H9 (cell line): ENCODE measurements around the gene PLXNC1. TPM values are rescaled to one million over a fixed set of nuclear protein-coding genes. Genes with fewer than 3 reads are reported as not detected.
A peak's percentile ranks its signal among the peaks of the same experiment; 100 is the strongest.

Source experiments
- DNase-seq: peaks from one replicate; pipeline ENCODE4 v3.0.0-alpha.2; 2017
- H2AFZ ChIP-seq: one replicate; pipeline ENCODE4 v1.6.1; 2013; ENCODE audit warnings: mild to moderate bottlenecking, low read length, control low read depth, moderate library complexity
- H2AK5ac ChIP-seq: 2 replicates; pipeline ENCODE4 v1.6.1; 2013; ENCODE audit warnings: low read length, control low read depth, mixed read lengths; ENCODE audit not compliant: insufficient read length
- H2BK120ac ChIP-seq: one replicate; pipeline ENCODE4 v1.6.1; 2013; ENCODE audit warnings: low read depth, mild to moderate bottlenecking, low read length, control low read depth, inconsistent platforms; ENCODE audit not compliant: poor library complexity, severe bottlenecking
- H2BK12ac ChIP-seq: 2 replicates; pipeline ENCODE4 v1.6.1; 2013; ENCODE audit warnings: low read length, control low read depth, mixed read lengths, low read depth; ENCODE audit not compliant: insufficient read length
- H2BK15ac ChIP-seq: 2 replicates; pipeline ENCODE4 v1.6.1; 2013; ENCODE audit warnings: low read depth, low read length, control low read depth
- H2BK20ac ChIP-seq: one replicate; pipeline ENCODE4 v1.6.1; 2013; ENCODE audit warnings: low read depth, mild to moderate bottlenecking, low read length, control low read depth, inconsistent platforms; ENCODE audit not compliant: poor library complexity, severe bottlenecking
- H2BK5ac ChIP-seq: 2 replicates; pipeline ENCODE4 v1.6.1; 2013; ENCODE audit warnings: low read length, control low read depth, mixed read lengths; ENCODE audit not compliant: insufficient read length
- H3K14ac ChIP-seq: 2 replicates; pipeline ENCODE4 v1.6.1; 2013; ENCODE audit warnings: low read length, control low read depth; ENCODE audit not compliant: insufficient read depth
- H3K18ac ChIP-seq: 2 replicates; pipeline ENCODE4 v1.6.1; 2013; ENCODE audit warnings: low read depth, mild to moderate bottlenecking, mixed read lengths, low read length, control low read depth; ENCODE audit not compliant: insufficient read length
- H3K23ac ChIP-seq: 2 replicates; pipeline ENCODE4 v1.6.1; 2013; ENCODE audit warnings: low read length, control low read depth, mixed read lengths, low read depth; ENCODE audit not compliant: insufficient read length
- H3K23me2 ChIP-seq: 2 replicates; pipeline ENCODE4 v1.6.1; 2013; ENCODE audit warnings: low read depth, mild to moderate bottlenecking, mixed read lengths, low read length, control low read depth; ENCODE audit not compliant: insufficient read length, poor library complexity, severe bottlenecking
- H3K27ac ChIP-seq: 2 replicates; pipeline ENCODE4 v1.5.1; 2013; ENCODE audit warnings: low read length, control low read depth, mixed read lengths, low read depth; ENCODE audit not compliant: insufficient read length
- H3K27me3 ChIP-seq: 2 replicates; pipeline ENCODE4 v1.6.1; 2013; ENCODE audit warnings: low read length, control low read depth, inconsistent platforms; ENCODE audit not compliant: insufficient read depth
- H3K4ac ChIP-seq: 2 replicates; pipeline ENCODE4 v1.6.1; 2013; ENCODE audit warnings: low read depth, mild to moderate bottlenecking, control low read depth, inconsistent platforms, low read length, moderate library complexity
- H3K4me1 ChIP-seq: 2 replicates; pipeline ENCODE4 v1.6.1; 2013; ENCODE audit warnings: low read length, control low read depth, inconsistent platforms; ENCODE audit not compliant: insufficient read depth
- H3K4me2 ChIP-seq: 2 replicates; pipeline ENCODE4 v1.6.1; 2013; ENCODE audit warnings: low read length, control low read depth, mixed read lengths; ENCODE audit not compliant: insufficient read length, insufficient read depth
- H3K56ac ChIP-seq: 2 replicates; pipeline ENCODE4 v1.6.1; 2013; ENCODE audit warnings: low read depth, mild to moderate bottlenecking, mixed read lengths, low read length, control low read depth; ENCODE audit not compliant: insufficient read length
- H3K79me1 ChIP-seq: 2 replicates; pipeline ENCODE4 v1.6.1; 2013; ENCODE audit warnings: low read depth, mild to moderate bottlenecking, moderate library complexity, low read length, control low read depth, inconsistent platforms; ENCODE audit not compliant: insufficient read depth, poor library complexity, severe bottlenecking
- H3K79me2 ChIP-seq: 2 replicates; pipeline ENCODE4 v1.6.1; 2013; ENCODE audit warnings: low read length, control low read depth, inconsistent platforms; ENCODE audit not compliant: insufficient read depth
- H3K9ac ChIP-seq: 2 replicates; pipeline ENCODE4 v1.6.1; 2013; ENCODE audit warnings: low read length, control low read depth, mixed read lengths; ENCODE audit not compliant: insufficient read length; ENCODE audit errors: extremely low read depth
- H3K9me3 ChIP-seq: one replicate; pipeline ENCODE4 v1.6.1; 2013; ENCODE audit warnings: low read depth, low read length, inconsistent platforms; ENCODE audit not compliant: control insufficient read depth
- H3T11ph ChIP-seq: one replicate; pipeline ENCODE4 v1.6.1; 2013; ENCODE audit warnings: mild to moderate bottlenecking, low read length, control low read depth, inconsistent platforms
- H4K20me1 ChIP-seq: one replicate; pipeline ENCODE4 v1.6.1; 2013; ENCODE audit not compliant: control insufficient read depth, insufficient read length, insufficient read depth
- H4K5ac ChIP-seq: 2 replicates; pipeline ENCODE4 v1.6.1; 2013; ENCODE audit warnings: low read depth, mild to moderate bottlenecking, mixed read lengths, low read length, control low read depth; ENCODE audit not compliant: insufficient read length
- H4K8ac ChIP-seq: replicated peaks from 2 replicates; pipeline ENCODE4 v1.6.1; 2013; ENCODE audit warnings: low read length, control low read depth, mixed read lengths, low read depth; ENCODE audit not compliant: insufficient read length
- H4K91ac ChIP-seq: 2 replicates; pipeline ENCODE4 v1.6.1; 2013; ENCODE audit warnings: low read depth, mild to moderate bottlenecking, moderate library complexity, mixed read lengths, low read length, control low read depth; ENCODE audit not compliant: insufficient read length
- H3K27ac Mint-ChIP-seq, 3 experiments: 2 replicates in 2 of 3; 3 replicates in 1 of 3; pipeline ENCODE4 v1.8.0; 2020 to 2021; ENCODE audit warnings: mixed read lengths in 3 of 3, mild to moderate bottlenecking in 1 of 3, moderate library complexity in 1 of 3
- H3K27me3 Mint-ChIP-seq: 2 replicates; pipeline ENCODE4 v1.8.0; 2021; ENCODE audit warnings: low read depth, mild to moderate bottlenecking, moderate library complexity, mixed read lengths
- H3K36me3 Mint-ChIP-seq, 3 experiments: 2 replicates in 2 of 3; 3 replicates in 1 of 3; pipeline ENCODE4 v1.8.0; 2020 to 2021; ENCODE audit warnings: low read depth in 3 of 3, mixed read lengths in 3 of 3; ENCODE audit not compliant: insufficient read depth in 1 of 3
- H3K4me1 Mint-ChIP-seq, 2 experiments: 2 replicates each; pipeline ENCODE4 v1.8.0; 2020; ENCODE audit warnings: mixed read lengths in 2 of 2
- H3K4me3 Mint-ChIP-seq, 2 experiments: 2 replicates in 1 of 2; 3 replicates in 1 of 2; pipeline ENCODE4 v1.8.0; 2020 to 2021; ENCODE audit warnings: mild to moderate bottlenecking in 2 of 2, mixed read lengths in 2 of 2, moderate library complexity in 1 of 2
- H3K9me3 Mint-ChIP-seq, 2 experiments: 2 replicates in 1 of 2; 3 replicates in 1 of 2; pipeline ENCODE4 v1.8.0; 2020; ENCODE audit warnings: mild to moderate bottlenecking in 2 of 2, mixed read lengths in 2 of 2, moderate library complexity in 1 of 2
- CTCF ChIP-seq: fragments of 200-600 bp; sonication (generic); conservative IDR thresholded peaks from 3 replicates; pipeline ENCODE4 v1.8.0; 2021; ENCODE audit warnings: antibody characterized with exemption, mild to moderate bottlenecking
- WGBS: extraction: QIAGEN DNeasy Blood & Tissue Kit; methylation state at CpG from one replicate; pipeline ENCODE4 v1.1.7; 2013; ENCODE audit warnings: missing lambda C conversion rate, low lambda C conversion rate, mixed read lengths; ENCODE audit not compliant: insufficient read length; ENCODE audit errors: extremely low coverage; 5-methylcytosine and 5-hydroxymethylcytosine counted together
- total RNA-seq: library from RNA; stranded (reverse); gene quantifications from 2 replicates; pipeline ENCODE4 v1.2.1, GENCODE V29; 2021

Gene PLXNC1
- total RNA-seq, 1 experiment from 2014 or later, result 1.2 TPM

GRCh38 chr12:94304566-94305061, 156.2 kb downstream of the PLXNC1 start:
- peak overlapping the region; percentile 80 for H3K27ac ChIP-seq
- H3T11ph ChIP-seq, result no peak overlapping the region
- no peak overlapping the region for H2BK120ac ChIP-seq
- no peaks in the 10 kb centered on the region for H3K27me3 ChIP-seq
- H2AK5ac ChIP-seq, result no peak overlapping the region
- no peak overlapping the region for H3K4me2 ChIP-seq
- no peaks in the 10 kb centered on the region for H3K9me3 Mint-ChIP-seq
- no peaks in the 10 kb centered on the region for H3K79me2 ChIP-seq
- no peak overlapping the region for H3K56ac ChIP-seq
- H3K4me1 ChIP-seq, result peaks cover 11% of the 10 kb centered on the region; the same call in 1 of the 2 replicates
- no peak overlapping the region for H3K9ac ChIP-seq
- H4K5ac ChIP-seq, result no peak overlapping the region
- no peaks in the 10 kb centered on the region for H4K20me1 ChIP-seq
- H3K23ac ChIP-seq, result no peak overlapping the region
- H4K91ac ChIP-seq, result no peak overlapping the region
- H2AFZ ChIP-seq, result no peak overlapping the region
- no peak overlapping the region for H3K14ac ChIP-seq
- no peaks in the 10 kb centered on the region for H3K79me1 ChIP-seq
- no peak overlapping the region for H3K18ac ChIP-seq
- H3K4ac ChIP-seq, result no peak overlapping the region
- H2BK15ac ChIP-seq, result no peak overlapping the region
- no peak overlapping the region for H4K8ac ChIP-seq
- DNase-seq, result peak; percentile 84
- no peak overlapping the region for H2BK20ac ChIP-seq
- H2BK5ac ChIP-seq, result no peak overlapping the region
- H3K4me1 Mint-ChIP-seq, result peaks cover 36 to 45% of the 10 kb centered on the region in 2 experiments
- H3K36me3 Mint-ChIP-seq, result peaks cover 12 to 40% (median 31%) of the 10 kb centered on the region in 3 experiments; a peak in 6 of 7 replicates
- peak overlapping the region; percentile 1 to 98 (median 89) for H3K27ac Mint-ChIP-seq
- H3K9me3 ChIP-seq, result no peaks in the 10 kb centered on the region
- TF ChIP-seq CTCF, result no peak
- H3K23me2 ChIP-seq, result no peaks in the 10 kb centered on the region
- no peak overlapping the region for H2BK12ac ChIP-seq
- peak overlapping the region in 1 of 2 experiments; percentile 15; a peak in 1 of 5 replicates for H3K4me3 Mint-ChIP-seq
- no peaks in the 10 kb centered on the region for H3K27me3 Mint-ChIP-seq
- WGBS, result no CpG with 5 or more reads among the region's 3 CpGs
